HG03135 (cell line): ENCODE results near the gene TBL1X.
A peak's percentile ranks its signal among the peaks of the same experiment; 100 is the strongest.

ENCODE experiments used
- ATAC-seq: cut with Tn5 transposase; IDR thresholded peaks from one replicate; pipeline ENCODE4 v1.9.1; 2021; ENCODE audit warnings: mild to moderate bottlenecking, moderate library complexity; ENCODE audit not compliant: unreplicated experiment

The TBL1X gene

GRCh38 chrX:9614016-9614415, 149.2 kb downstream of the TBL1X start:
- ATAC-seq, result no peak

- no peak for ATAC-seq
These were observed 154.3 kb downstream of the TBL1X start for GRCh38 chrX:9619133-9619532.

GRCh38 chrX:9619581-9619980, 154.7 kb downstream of the TBL1X start:
- no peak for ATAC-seq

GRCh38 chrX:9622128-9622527, 157.3 kb downstream of the TBL1X start:
- ATAC-seq, result no peak

DNA sequence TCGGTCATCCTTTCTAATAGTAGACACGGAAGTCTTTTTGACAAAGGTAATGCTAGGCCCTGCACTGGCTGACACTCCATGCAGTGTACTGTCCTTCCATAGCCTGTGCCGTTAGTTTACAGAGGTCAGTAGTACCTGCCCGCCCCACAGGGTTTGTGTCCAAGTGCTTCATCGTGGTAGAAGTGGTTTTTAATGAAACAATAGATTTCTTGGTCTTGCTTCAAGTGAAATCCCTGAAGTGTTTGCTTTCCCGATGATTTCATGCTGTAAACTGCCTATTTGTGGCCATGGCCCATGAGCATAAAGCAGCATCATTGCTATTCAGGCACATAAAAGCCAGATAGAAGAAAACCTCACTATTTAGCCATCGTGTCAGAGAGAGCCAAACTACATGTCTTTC, 161.5 kb downstream of the TBL1X start:
- ATAC-seq, result no peak

- no peak for ATAC-seq
These were observed 163.1 kb downstream of the TBL1X start for GRCh38 chrX:9627922-9628321.

DNA sequence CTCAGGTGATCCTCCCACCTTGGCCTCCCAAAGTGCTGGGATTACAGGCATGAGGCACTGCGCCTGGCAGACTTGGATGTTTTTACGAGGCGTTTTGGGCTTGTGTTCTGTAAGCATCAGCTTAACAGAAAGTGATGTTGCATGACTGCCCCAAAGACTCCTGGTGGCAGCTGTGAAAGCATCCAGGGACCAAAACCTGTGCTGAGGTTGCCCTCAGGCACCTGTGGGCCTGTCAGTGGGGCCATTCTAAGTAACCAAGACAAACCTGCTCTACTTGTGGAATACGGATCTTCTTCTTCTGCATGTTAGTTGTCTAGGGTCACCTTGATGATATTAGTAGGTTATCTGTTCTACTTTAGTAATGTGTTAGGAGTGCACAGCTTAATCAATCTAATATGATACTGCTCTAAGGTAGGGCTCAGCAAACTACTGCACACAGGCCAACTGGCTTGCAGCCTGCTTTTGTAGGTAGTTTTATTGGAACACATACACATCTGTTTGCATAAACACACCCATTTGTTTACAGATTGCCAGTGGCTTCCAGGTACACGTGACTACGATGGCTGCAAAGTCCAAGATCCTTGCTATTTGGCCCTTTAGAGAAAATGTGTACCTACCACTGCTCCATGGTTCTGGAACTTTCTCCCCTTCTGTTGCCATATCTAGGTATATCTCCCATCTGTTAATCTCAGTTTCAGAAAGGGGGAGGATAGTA, 164.1 kb downstream of the TBL1X start:
- ATAC-seq, result no peak

DNA sequence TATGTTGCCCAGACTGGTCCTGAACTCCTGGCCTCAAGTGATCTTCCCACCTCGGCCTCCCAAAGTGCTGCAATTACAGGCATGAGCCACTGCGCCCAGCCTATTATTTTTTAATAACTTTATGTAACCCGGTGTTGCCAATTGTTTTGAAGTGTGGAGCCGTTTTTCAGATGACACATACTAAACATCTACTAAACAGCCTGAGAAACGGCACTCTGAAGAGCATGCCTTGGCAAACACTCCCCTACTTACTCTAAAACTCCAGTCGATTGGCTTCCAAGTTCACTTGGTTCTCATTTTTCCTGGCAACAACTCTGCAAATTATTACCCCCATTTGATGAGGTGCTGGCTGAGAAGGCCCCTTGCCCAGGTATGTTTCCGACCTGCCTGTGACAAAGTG, 169.7 kb downstream of the TBL1X start:
- ATAC-seq, result no peak

- ATAC-seq, result no peak
These were observed 170.5 kb downstream of the TBL1X start for GRCh38 chrX:9635368-9635767.

DNA sequence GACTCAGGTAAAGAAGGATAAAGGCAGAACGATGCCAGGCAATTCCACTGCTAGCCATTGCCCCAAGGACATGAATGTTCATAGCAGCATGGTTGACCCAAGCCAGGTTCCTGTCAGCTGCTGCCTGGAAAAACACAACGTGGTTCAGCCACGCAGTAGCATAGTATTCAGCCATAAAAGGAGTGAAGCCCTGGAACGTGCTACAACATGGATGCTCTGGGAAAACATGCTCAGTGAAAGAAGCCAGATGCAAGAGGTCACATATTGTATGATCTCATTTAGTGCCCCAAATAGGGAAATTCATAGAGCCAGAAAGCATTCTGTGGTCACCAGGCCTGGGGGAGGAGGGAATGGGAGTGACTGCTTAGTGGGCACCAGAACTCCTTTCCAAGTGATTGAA, 170.9 kb downstream of the TBL1X start:
- ATAC-seq, result no peak

- ATAC-seq, result no peak
These were observed 174.0 kb downstream of the TBL1X start for GRCh38 chrX:9638871-9639270.

- ATAC-seq, result no peak
These were observed 177.6 kb downstream of the TBL1X start for GRCh38 chrX:9642270-9642995.

GRCh38 chrX:9643807-9644206, 178.9 kb downstream of the TBL1X start:
- no peak for ATAC-seq

DNA sequence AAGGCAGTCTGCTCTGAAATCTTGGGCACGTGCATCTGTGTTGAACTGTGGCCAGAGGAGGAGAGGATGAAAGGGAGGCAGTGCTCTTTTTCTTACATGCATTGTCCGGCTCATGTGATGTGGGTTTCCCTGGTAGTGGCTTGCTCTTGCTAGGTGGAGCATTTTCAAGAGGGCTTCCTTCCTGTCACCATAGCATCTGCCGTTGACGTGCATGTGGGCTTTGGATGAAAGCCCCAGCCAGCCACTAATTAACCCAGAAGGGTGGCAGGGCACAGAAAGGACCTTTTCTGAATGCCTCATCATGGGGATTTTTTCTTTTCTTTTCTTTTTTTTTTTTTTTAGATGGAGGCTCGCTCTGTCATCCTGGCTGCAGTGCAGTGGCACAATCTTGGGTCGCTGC, 179.5 kb downstream of the TBL1X start:
- peak; percentile 84 for ATAC-seq

DNA sequence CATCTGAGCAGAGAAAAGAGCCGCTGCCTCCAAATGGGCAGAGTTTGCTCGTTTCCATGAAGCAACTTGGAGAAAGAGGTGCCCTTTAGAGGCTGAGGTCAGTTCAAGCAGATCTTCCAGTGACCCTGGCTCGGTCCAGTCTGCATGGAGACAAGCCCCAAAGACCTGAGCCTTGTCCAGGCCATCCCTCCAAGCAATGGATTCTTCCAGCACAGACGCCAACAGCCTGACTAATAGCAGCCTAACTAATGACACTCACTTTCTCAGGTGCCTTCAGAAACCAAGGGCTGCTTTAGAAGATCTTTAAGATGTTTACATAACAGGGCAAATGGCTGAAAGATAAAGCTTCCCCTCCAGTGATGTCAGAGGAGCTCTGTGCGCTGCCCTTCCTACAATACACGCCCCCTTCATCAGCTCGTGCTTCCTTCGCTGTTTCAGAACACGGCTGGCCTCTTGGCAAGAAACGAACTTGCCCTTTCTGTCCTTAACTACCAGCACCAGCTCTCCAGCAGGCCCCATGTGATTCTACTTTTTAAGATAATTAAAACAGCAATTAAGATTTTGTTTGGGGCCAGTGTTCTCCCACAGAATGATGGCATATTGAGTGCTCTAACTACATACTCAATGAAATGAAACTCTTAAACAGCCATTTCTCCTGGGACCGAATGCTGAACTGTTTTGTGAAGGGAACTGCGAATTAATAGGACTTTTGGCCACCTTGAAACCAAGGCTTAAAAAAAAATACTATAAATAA, 181.8 kb downstream of the TBL1X start:
- no peak for ATAC-seq

DNA sequence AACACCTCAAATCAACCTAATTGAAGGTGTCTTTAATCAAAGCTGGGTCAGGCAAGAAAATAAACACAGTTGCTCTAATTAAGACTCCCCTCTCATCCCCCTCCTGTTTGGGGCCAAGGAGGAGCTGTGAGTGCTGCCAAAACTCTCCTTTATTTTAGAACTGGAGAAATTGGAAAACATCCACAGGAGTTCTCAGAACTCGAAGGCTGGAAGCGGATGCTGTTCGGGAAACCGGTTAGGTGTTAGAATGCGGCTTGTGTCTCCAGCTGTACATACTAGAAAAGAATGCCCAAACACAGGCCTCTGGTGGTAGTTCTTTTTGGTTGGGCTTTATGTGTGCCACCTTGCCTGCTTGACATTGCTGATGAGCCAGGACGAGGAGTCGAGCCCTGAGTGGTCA, 182.6 kb downstream of the TBL1X start:
- no peak for ATAC-seq

- no peak for ATAC-seq
These were observed 185.2 kb downstream of the TBL1X start for GRCh38 chrX:9650091-9650490.

DNA sequence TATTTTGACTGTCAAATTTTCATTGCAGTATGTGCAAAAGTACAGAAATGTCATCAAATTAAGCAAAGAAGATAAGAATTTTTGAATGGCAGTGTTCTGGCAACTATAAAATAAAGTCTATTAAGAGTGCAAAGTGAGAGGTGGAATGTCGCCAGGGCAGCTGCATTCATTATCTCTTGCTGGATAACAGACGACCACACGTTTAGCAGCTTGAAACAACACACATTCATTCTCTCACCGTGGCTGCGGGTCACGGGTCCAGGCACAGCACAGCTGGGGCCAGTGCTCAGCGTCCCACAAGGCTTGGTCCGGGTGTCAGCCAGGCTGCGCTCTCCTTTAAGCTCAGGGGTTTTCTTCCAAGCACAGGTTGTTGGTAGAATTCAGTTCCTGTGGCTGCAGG, 186.9 kb downstream of the TBL1X start:
- ATAC-seq, result no peak

DNA sequence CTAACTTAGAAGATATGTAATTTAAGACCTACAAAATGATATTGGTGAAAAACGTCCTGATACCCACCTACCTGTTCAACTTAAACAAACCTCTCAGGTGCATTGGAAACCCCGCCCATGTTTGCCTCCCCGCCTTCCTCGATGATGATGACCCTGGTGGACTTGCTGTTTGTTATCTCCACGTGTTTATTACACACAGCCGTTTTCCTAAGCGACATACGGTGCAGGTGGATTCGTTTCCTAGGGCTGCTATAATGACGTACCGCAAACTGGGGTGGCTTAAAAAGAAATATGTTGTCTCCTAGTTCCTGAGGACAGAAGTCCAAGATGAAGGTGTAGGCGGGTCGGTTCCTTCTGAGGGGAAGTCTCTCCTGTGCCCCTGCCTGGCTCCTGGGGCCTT, 190.1 kb downstream of the TBL1X start:
- no peak for ATAC-seq

DNA sequence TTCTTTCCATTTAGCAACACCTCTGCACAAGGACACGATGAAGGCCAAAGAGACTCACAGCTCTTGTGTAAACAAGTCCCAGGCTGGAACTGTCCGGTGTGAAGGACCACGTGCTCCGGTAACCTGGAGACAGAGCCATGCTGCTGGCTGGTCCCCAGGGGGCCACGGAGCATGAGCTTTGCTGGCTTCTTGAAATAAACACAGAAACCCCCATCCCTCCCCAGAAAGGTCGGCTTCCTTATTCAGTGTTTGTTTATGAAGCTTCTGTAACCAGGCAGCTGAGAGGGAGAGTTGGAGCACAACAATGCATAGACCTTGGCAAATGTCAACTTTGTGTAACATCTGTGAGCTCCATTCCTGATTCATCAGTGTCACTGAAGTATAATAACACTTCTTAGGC, 191.4 kb downstream of the TBL1X start:
- ATAC-seq, result no peak

DNA sequence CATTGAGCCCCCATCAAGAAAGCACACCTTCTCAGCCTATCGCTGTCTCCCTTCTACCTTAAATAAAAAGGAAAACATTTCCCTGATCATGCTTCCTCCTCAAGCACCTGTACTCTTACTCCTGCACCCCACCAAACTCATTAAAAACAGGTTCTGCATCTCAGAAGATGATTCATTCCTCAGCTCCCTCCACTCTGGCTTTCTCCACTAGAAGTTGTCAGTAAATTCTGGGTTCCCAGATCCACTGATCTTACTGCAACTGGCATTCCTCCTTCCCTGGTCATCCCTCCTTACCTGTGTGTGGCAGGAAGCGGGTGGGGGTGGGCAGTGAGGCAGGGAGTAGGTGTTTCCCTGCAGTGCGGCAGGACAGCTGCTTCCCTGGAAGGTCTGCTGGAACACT, 192.0 kb downstream of the TBL1X start:
- ATAC-seq, result no peak
